ENCODE data around the gene TNIK.

- TF ChIP-seq CTCF (IDR thresholded peaks at IDR 0.05; ENCODE audit: low read depth, low read length) (no peak), EZH2phosphoT487 (IDR thresholded peaks at IDR 0.05; ENCODE audit: low read depth) (no peak)
Observed at GRCh38 chr3:171237009-171237385, 223.2 kb downstream of the TNIK start.
